ENCODE data around the gene ZBTB42.

Gene ZBTB42

DNA sequence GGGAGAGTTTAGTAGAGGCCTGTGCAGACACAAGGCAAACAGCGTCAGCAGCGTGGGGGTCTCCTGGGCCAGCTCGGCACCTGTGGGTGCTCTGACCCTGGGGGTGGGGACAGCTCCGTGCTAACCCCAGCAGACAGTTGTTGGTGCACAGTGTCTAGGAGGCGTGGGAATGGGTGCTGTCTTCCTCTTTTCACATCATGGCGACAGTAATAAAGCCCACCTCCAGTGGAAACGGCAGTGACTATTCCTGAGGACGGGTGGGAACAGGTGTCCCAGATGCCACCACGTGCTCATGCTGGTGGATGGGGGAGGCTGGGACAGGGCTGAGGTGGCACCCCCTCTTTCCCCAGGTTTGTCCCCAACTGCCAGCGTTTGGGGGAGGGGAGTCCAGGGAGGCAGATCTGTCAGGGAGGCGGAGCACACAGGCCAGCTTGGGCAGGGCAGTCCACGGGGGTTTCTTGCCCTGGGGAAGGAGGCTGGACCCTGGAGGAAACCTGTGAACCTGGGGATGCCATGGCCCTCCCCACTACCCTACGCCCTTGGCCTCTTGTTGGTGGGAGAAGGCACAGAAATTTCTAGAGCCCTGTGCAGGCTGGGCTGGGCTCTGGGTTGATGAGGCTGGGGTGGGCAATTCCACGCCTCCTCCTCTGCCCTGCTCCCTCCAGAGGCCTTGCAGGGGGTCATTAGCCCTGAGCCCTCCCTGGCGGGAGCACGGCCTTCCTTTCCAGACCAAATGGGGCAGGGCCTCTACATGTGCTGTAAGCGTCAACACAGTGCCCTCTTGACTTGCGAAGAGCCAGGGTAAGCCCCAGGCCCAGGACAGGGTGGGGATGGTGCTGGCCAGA lies 3.8 kb downstream of the ZBTB42 start:
- TF ChIP-seq ZFX (IDR thresholded peaks at IDR 0.05) (no peak), CTCF (conservative IDR thresholded peaks at IDR 0.05) (no peak)
- H3K27ac ChIP-seq: peak overlapping the region; percentile 98

DNA sequence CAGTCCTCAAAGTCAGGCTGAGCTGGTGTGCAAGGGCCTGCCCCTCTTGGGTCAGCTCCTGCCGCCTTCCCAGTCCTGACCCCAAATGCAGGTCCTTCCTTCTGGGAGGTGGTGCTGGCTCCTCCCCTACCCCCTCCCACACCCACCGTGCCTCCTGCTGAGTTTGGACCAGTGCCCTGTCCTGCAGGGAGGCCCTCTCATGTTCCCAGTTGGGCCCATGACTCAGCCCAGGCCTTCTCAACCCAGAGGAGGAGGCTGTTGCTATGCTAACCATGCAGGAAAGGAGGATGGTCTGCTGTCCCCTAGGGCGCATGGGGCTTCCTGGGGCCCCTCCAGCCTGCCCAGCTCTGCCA lies 4.4 kb downstream of the ZBTB42 start:
- no peak for TF ChIP-seq ZFX (IDR thresholded peaks at IDR 0.05)
- TF ChIP-seq CTCF (conservative IDR thresholded peaks at IDR 0.05): no peak
- peak overlapping the region; percentile 98 for H3K27ac ChIP-seq

- no peak for TF ChIP-seq CTCF (conservative IDR thresholded peaks at IDR 0.05)
- TF ChIP-seq ZFX (IDR thresholded peaks at IDR 0.05): no peak
- peak overlapping the region; percentile 98 for H3K27ac ChIP-seq
These were observed 5.2 kb downstream of the ZBTB42 start for GRCh38 chr14:104805941-104806624.

- TF ChIP-seq ZFX (IDR thresholded peaks at IDR 0.05): no peak
- no peak for TF ChIP-seq CTCF (conservative IDR thresholded peaks at IDR 0.05)
- H3K27ac ChIP-seq: no peak overlapping the region
These were observed 5.9 kb downstream of the ZBTB42 start for GRCh38 chr14:104806625-104807465.

DNA sequence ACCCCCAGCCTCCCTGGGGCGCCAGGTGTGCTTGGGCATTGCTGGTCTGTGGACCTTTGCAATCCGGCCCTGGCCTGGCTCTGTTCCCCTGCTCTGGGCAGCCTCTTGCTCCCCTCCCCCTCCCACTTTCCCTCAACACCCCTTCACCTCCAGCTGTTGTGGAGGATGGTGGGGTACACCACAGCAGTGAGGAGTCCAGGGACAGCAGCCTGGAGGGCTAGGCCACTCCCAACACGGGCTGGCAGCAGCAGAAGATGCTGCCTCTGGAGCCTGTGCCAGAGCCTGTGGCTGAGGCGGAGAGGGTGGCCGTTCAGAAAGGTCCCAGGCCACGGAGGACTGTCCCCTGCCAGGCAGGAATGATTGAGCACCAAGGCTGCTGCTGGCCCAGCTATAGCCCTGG lies 7.6 kb downstream of the ZBTB42 start:
- no peak for TF ChIP-seq CTCF (conservative IDR thresholded peaks at IDR 0.05)
- no peak for TF ChIP-seq ZFX (IDR thresholded peaks at IDR 0.05)
- no peak overlapping the region for H3K27ac ChIP-seq

DNA sequence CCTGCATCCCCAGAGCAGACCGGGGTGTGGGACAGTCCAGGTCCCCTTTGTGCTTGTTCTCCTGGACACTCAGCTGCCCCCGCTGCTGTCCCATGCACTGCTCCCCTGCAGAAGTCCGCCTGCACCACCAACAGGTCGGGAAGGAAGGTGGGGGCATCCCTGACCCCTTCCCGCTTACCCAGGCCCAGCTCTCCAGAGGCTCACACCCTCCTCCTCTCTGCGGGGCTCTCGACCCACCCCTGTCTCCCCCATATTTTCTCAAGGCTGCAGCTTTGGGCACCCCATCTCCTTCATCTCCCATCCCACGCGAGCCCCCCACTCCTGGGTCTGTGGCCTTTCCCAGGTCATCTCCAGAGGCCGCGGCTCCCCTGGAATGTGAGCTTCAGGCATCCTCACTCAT lies 9.4 kb downstream of the ZBTB42 start:
- TF ChIP-seq ZFX (IDR thresholded peaks at IDR 0.05) (no peak), CTCF (conservative IDR thresholded peaks at IDR 0.05) (no peak)
- H3K27ac ChIP-seq: no peak overlapping the region
